GM12875 (cell line): Measurements from ENCODE around the gene SECTM1.

Experiments used
- H3K4me3 ChIP-seq: one replicate; pipeline ENCODE4 v1.5.1; 2011; ENCODE audit warnings: low read depth, low read length, control low read depth
- CTCF ChIP-seq: IDR thresholded peaks from 2 replicates; pipeline ENCODE4 v1.5.1; 2011; ENCODE audit warnings: low read depth, mild to moderate bottlenecking, control low read depth, inconsistent platforms, low read length, moderate library complexity, borderline replicate concordance; ENCODE audit not compliant: insufficient read depth

Gene SECTM1

GRCh38 chr17:82331345-82331939 lies 2.1 kb downstream of the SECTM1 start:
- TF ChIP-seq CTCF: no peak

GRCh38 chr17:82330322-82331239 lies 3.0 kb downstream of the SECTM1 start:
- no peak overlapping the region for H3K4me3 ChIP-seq
- TF ChIP-seq CTCF: no peak

More at GRCh38 chr17:82331345-82331939, 2.1 kb downstream of the SECTM1 start:
- H3K4me3 ChIP-seq: no peak overlapping the region

GRCh38 chr17:82329683-82330321 lies 3.8 kb downstream of the SECTM1 start:
- no peak overlapping the region for H3K4me3 ChIP-seq
- TF ChIP-seq CTCF: no peak

GRCh38 chr17:82328994-82329507 lies 4.5 kb downstream of the SECTM1 start:
- no peak for TF ChIP-seq CTCF
- H3K4me3 ChIP-seq: no peak overlapping the region

GRCh38 chr17:82328141-82328993 lies 5.2 kb downstream of the SECTM1 start:
- no peak overlapping the region for H3K4me3 ChIP-seq
- TF ChIP-seq CTCF: no peak

GRCh38 chr17:82327757-82328140 lies 5.8 kb downstream of the SECTM1 start:
- no peak overlapping the region for H3K4me3 ChIP-seq
- TF ChIP-seq CTCF: no peak
